ENCODE measurements around the gene GDF15.

Gene GDF15

GRCh38 chr19:18412610-18413239, 26.8 kb downstream of the GDF15 start:
- Histone ChIP-seq H3K9me3 (ENCODE audit: control insufficient read depth, insufficient read depth, low read depth, low read length) (no peaks in the 10 kb centered on the region), H3K27ac (ENCODE audit: extremely low read depth, low read depth, low read length) (no peak overlapping the region), H3K36me3 (ENCODE audit: control insufficient read depth in 2 of 2, insufficient read depth in 1 of 2, low read length in 2 of 2) (no peaks in the 10 kb centered on the region), H3K4me3 (ENCODE audit: low read depth, low read length) (no peak overlapping the region), H3K4me1 (ENCODE audit: control insufficient read depth, insufficient read depth, low read length) (peaks cover 9% of the 10 kb centered on the region; the same call in 1 of the 2 replicates)
- ChIA-PET CTCF (interaction anchor here (0.6 to 6.7 kb wide), 11 partner anchors 11 to 1057 kb away, joined by 3 to 117 read pairs (median 5); partner anchors contain the start of genes GDF15 and JUND), POLR2A (interaction anchor here (0.6 to 2.5 kb wide), 4 partner anchors 69 to 806 kb away, joined by 3 to 18 read pairs (median 4); partner anchors contain the start of gene JUND)
- TF ChIP-seq OSR2 (tag by site-specific recombination; IDR thresholded peaks at IDR 0.05) (no peak), ZNF121 (tag by site-specific recombination; IDR thresholded peaks at IDR 0.05) (no peak), ZNF544 (tag by site-specific recombination; IDR thresholded peaks at IDR 0.05) (no peak), ZNF514 (tag by site-specific recombination; IDR thresholded peaks at IDR 0.05) (no peak), ZNF239 (tag by site-specific recombination; IDR thresholded peaks at IDR 0.05) (no peak), REST (tag by site-specific recombination; IDR thresholded peaks at IDR 0.05) (no peak), KLF16 (tag by site-specific recombination; IDR thresholded peaks at IDR 0.05) (no peak)

- Histone ChIP-seq H3K9me3 (ENCODE audit: control insufficient read depth, insufficient read depth, low read depth, low read length) (no peaks in the 10 kb centered on the region), H3K27ac (ENCODE audit: extremely low read depth, low read depth, low read length) (no peak overlapping the region), H3K36me3 (ENCODE audit: control insufficient read depth in 2 of 2, insufficient read depth in 1 of 2, low read length in 2 of 2) (no peaks in the 10 kb centered on the region), H3K4me3 (ENCODE audit: low read depth, low read length) (no peak overlapping the region), H3K4me1 (ENCODE audit: control insufficient read depth, insufficient read depth, low read length) (peaks cover 9% of the 10 kb centered on the region; the same call in 1 of the 2 replicates)
- ChIA-PET POLR2A (interaction anchor here (2.5 kb wide), 1 partner anchor 134 kb away, joined by 18 read pairs; the partner anchor contains the start of gene JUND), CTCF (interaction anchor here (0.6 to 6.7 kb wide), 12 partner anchors 26 to 146 kb away, joined by 3 to 117 read pairs (median 6); partner anchors contain the start of gene GDF15)
- no peak for TF ChIP-seq ZBTB48 (tag by site-specific recombination; IDR thresholded peaks at IDR 0.05)
- peak; percentile 11; the same call in 1 of the 2 replicates for TF ChIP-seq PRDM10 (tag by site-specific recombination; IDR thresholded peaks at IDR 0.05)
- TF ChIP-seq ZNF777 (tag by site-specific recombination; IDR thresholded peaks at IDR 0.05; ENCODE audit: borderline replicate concordance) = no peak
- 0 out of 2 replicates have a peak, but pooled peaks have one; percentile 51 for TF ChIP-seq ZNF600 (tag by site-specific recombination; IDR thresholded peaks at IDR 0.05)
Observed at GRCh38 chr19:18414504-18415177, 28.7 kb downstream of the GDF15 start.
